Measurements from ENCODE around the gene NDC80.
A peak's percentile ranks its signal among the peaks of the same experiment; 100 is the strongest.

NDC80 gene

DNA sequence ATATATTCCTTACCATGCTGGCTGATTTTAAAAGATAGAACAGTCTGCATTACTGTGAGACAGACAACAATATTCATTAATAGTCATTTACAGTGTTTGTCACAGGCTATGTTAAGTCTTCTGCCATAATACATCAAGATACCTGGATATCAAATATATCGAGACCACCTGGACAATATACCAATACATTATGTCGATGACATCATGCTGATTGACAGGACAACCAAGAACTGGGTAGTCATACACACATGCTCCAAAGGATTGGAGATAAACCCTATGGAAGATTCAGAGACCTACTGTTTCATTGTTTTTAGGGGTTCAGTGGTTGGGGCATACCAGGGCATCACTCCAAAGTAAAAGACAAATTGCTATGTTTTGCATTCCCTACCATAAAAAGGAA lies 57.6 kb downstream of the NDC80 start:
- no peak for TF ChIP-seq POLR2A (IDR thresholded peaks at IDR 0.05; ENCODE audit: low read depth, low read length)
- DNase-seq (ENCODE audit: insufficient read length, low spot score) (no peak), FAIRE-seq (no peak)

DNA sequence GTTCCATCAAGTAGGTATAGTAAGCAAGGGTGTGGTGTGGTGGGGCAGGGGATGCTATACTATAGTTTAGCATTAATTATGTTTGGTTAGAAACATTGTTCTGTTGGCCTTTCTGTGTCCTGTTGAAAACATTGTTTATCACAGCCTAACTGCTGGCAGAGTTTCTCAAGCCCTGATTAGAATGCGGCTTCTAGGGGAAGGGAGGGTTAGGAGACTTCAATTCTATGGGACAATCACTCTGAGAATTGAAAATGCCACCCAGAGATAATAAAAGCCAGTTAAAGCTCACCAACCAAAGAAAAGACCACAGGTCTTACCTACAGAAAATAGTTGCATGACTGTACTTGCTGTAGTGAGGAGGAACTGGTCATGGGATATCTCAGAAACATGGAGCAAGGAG lies 64.2 kb downstream of the NDC80 start:
- no peak for TF ChIP-seq POLR2A (IDR thresholded peaks at IDR 0.05; ENCODE audit: low read depth, low read length)
- FAIRE-seq (no peak), DNase-seq (ENCODE audit: insufficient read length, low spot score) (no peak)

- TF ChIP-seq POLR2A (IDR thresholded peaks at IDR 0.05; ENCODE audit: low read depth, low read length): no peak
- DNase-seq (ENCODE audit: insufficient read length, low spot score): no peak
- no peak for FAIRE-seq
Measured at GRCh38 chr18:2636126-2636631, 64.8 kb downstream of the NDC80 start.

DNA sequence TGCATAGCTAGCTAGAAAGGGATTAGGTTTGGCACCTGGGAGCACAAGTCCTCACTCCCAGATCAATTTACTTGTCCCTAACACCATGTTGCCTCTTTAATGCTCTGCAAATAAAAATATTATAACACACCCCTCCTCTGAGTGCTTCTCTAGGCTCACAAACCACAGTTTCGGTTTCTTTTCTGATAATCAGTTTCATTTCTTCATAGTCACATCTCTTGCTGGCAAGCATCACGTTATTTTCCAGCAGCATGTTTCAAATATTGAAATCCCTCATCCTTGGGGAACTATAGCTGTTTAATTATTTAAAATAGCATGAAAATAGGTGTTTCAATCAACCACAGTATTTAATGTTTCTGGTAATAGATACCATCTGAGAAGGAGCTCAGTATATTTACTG lies 70.3 kb downstream of the NDC80 start:
- no peak for TF ChIP-seq POLR2A (IDR thresholded peaks at IDR 0.05; ENCODE audit: low read depth, low read length)
- DNase-seq (ENCODE audit: insufficient read length, low spot score) (peak; percentile 14), FAIRE-seq (peak; percentile 84)

DNA sequence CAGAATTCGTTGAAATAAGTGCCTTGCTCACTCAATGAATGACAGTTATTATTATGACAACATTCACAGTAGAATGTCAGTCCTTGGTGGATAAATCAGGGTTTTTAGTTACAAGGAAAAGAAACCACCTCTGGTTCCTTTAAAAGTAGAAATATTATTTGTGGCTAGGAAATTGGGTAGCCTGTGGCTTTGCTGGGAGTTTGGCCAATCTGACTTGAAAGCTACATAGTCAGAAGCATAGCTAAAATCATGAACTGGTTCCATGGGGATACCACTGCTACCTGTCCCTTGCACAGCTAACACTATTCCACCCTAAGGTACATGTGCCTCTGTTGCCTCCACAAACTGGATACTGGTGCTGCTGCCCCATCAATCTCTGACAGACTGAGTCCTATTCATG lies 71.4 kb downstream of the NDC80 start:
- DNase-seq (ENCODE audit: insufficient read length, low spot score) (no peak), FAIRE-seq (peak; percentile 64)
- TF ChIP-seq POLR2A (IDR thresholded peaks at IDR 0.05; ENCODE audit: low read depth, low read length): no peak

GRCh38 chr18:2644535-2644934 lies 73.2 kb downstream of the NDC80 start:
- DNase-seq (ENCODE audit: insufficient read length, low spot score) (no peak), FAIRE-seq (no peak)
- no peak for TF ChIP-seq POLR2A (IDR thresholded peaks at IDR 0.05; ENCODE audit: low read depth, low read length)

DNA sequence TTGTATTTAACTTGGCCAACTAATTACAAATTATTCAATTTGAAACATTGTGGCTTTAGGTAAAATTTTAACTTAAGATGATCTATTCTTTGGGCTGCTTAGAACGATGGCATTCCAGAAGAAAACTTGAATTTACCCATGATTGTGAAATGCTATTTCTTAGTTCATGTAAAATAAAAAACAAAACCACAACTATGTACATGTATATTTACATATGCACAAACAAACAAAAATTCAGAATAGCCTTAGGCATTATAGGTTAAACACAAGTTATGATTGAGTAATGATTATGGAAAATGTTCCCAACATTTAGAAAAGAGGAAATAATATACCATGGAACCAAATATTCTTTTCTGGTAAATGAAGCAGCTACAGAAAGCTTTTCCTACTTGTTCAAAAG lies 80.6 kb downstream of the NDC80 start:
- TF ChIP-seq POLR2A (IDR thresholded peaks at IDR 0.05; ENCODE audit: low read depth, low read length): no peak
- DNase-seq (ENCODE audit: insufficient read length, low spot score): no peak
- no peak for FAIRE-seq

GRCh38 chr18:2653467-2653866 lies 82.1 kb downstream of the NDC80 start:
- TF ChIP-seq POLR2A (IDR thresholded peaks at IDR 0.05; ENCODE audit: low read depth, low read length): no peak
- DNase-seq (ENCODE audit: insufficient read length, low spot score): no peak
- no peak for FAIRE-seq

GRCh38 chr18:2654169-2654927 lies 83.0 kb downstream of the NDC80 start:
- DNase-seq (ENCODE audit: insufficient read length, low spot score): no peak
- no peak for FAIRE-seq
- no peak for TF ChIP-seq POLR2A (IDR thresholded peaks at IDR 0.05; ENCODE audit: low read depth, low read length)

DNA sequence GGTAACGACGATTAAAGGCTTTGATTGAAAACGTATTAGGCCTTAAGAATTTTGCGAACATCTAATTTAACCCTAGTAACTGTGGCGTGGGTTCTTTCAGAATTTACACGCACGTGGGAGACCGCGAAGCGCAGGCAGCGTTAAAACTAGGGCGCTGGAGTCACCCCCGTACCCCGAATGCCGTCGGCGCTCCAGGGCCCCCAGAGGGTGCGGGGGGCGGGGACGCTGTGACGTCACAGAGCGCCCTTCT lies 83.5 kb downstream of the NDC80 start:
- no peak for TF ChIP-seq POLR2A (IDR thresholded peaks at IDR 0.05; ENCODE audit: low read depth, low read length)
- no peak for FAIRE-seq
- DNase-seq (ENCODE audit: insufficient read length, low spot score): no peak

DNA sequence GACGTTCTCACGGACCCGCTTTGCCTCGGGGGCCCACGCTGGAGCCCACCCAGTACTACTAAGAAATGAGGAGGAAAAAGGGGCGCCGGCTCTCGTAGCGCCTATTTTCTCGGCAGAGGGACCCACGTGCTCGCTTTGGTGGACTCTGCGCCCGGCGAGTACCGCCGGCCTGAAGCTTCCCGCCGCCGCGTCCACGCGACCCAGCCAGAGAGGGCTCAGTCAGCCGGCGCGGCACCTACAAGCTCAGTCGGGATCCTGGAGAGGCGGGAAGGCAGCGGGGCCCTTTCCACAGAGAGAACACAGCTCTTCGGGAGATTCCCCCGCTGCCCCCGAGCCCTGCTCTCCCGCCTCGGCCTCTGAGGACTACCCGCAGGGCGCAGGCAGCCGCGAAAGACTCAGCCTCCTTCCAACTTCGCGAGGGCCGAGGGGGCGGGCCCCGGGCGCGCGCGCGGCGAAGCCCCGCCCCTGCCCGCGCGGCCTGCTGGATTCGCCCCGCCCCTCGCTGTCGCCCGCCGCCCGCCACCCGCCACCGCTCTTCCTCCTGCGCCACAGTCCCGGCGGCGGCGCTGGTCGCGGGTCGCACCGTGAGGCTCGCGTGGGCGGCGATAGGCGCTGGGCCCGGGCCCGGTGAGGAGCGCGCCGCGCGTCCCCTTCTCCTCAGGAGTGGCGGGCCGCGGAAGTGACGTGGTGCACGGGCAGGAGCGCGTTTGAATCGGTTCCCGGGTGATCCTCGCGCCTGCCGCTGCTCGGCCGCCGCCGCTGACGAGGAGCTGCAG lies 84.0 kb downstream of the NDC80 start, which contains the start of gene SMCHD1:
Gene SMCHD1, plus strand, starts transcription at position 549 of the 776 bp plus-strand sequence. CDS start 350 bp downstream, outside the sequence.
- no peak for FAIRE-seq
- TF ChIP-seq POLR2A (IDR thresholded peaks at IDR 0.05; ENCODE audit: low read depth, low read length): peak; percentile 84
- peak; percentile 65 for DNase-seq (ENCODE audit: insufficient read length, low spot score)

DNA sequence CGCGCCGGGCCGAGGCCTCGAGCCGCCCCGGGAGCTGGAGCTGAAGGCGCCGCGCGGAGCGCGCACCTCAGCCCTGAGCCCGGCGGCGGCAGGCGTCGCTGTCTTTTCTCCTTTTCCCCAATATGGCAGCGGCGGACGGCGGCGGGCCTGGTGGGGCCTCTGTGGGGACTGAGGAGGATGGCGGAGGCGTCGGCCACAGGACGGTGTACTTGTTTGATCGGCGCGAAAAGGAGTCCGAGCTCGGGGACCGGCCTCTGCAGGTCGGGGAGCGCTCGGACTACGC lies 84.5 kb downstream of the NDC80 start:
- no peak for TF ChIP-seq POLR2A (IDR thresholded peaks at IDR 0.05; ENCODE audit: low read depth, low read length)
- DNase-seq (ENCODE audit: insufficient read length, low spot score) (no peak), FAIRE-seq (no peak)

GRCh38 chr18:2656237-2656980 lies 85.1 kb downstream of the NDC80 start:
- DNase-seq (ENCODE audit: insufficient read length, low spot score) (peak; percentile 26), FAIRE-seq (no peak)
- TF ChIP-seq POLR2A (IDR thresholded peaks at IDR 0.05; ENCODE audit: low read depth, low read length): no peak

- DNase-seq (ENCODE audit: insufficient read length, low spot score): no peak
- peak; percentile 70 for FAIRE-seq
- TF ChIP-seq POLR2A (IDR thresholded peaks at IDR 0.05; ENCODE audit: low read depth, low read length): no peak
Measured at GRCh38 chr18:2656981-2657512, 85.7 kb downstream of the NDC80 start.
